BLaER1 treated with 17β-estradiol and CSF1 and Interleukin-3, amounts not matched to agents 10 nM and 100 nM (cell line): ENCODE measurements around the gene ACTL6B.

Experiments used
- H3K27ac ChIP-seq, 11 experiments: shearing (Covaris generic); formaldehyde crosslinking; 2 replicates each; pipeline ENCODE4 v1.8.1; 2022
- H3K27me3 ChIP-seq, 11 experiments: shearing (Covaris generic); formaldehyde crosslinking; 2 replicates each; pipeline ENCODE4 v1.8.1; 2022
- H3K36me3 ChIP-seq, 11 experiments: shearing (Covaris generic); formaldehyde crosslinking; 2 replicates each; pipeline ENCODE4 v1.8.1; 2022
- H3K4me1 ChIP-seq, 10 experiments: shearing (Covaris generic); formaldehyde crosslinking; 2 replicates each; pipeline ENCODE4 v1.8.1; 2022
- H3K4me2 ChIP-seq, 11 experiments: shearing (Covaris generic); formaldehyde crosslinking; 2 replicates each; pipeline ENCODE4 v1.8.1; 2022
- H3K4me3 ChIP-seq, 10 experiments: shearing (Covaris generic); formaldehyde crosslinking; 2 replicates each; pipeline ENCODE4 v1.8.1; 2022
- H3K9ac ChIP-seq, 11 experiments: shearing (Covaris generic); formaldehyde crosslinking; 2 replicates each; pipeline ENCODE4 v1.8.1; 2022
- H3K9me3 ChIP-seq, 11 experiments: shearing (Covaris generic); formaldehyde crosslinking; replicated peaks in 1 of 11; 2 replicates each; pipeline ENCODE4 v1.8.1; 2022
- H4K20me1 ChIP-seq, 11 experiments: shearing (Covaris generic); formaldehyde crosslinking; 2 replicates each; pipeline ENCODE4 v1.8.1; 2022
- Cebpa-rat ChIP-seq, 11 experiments: shearing (Covaris generic); IDR thresholded peaks; 2 replicates each; pipeline ENCODE4 v1.8.1; 2022

Gene ACTL6B

DNA sequence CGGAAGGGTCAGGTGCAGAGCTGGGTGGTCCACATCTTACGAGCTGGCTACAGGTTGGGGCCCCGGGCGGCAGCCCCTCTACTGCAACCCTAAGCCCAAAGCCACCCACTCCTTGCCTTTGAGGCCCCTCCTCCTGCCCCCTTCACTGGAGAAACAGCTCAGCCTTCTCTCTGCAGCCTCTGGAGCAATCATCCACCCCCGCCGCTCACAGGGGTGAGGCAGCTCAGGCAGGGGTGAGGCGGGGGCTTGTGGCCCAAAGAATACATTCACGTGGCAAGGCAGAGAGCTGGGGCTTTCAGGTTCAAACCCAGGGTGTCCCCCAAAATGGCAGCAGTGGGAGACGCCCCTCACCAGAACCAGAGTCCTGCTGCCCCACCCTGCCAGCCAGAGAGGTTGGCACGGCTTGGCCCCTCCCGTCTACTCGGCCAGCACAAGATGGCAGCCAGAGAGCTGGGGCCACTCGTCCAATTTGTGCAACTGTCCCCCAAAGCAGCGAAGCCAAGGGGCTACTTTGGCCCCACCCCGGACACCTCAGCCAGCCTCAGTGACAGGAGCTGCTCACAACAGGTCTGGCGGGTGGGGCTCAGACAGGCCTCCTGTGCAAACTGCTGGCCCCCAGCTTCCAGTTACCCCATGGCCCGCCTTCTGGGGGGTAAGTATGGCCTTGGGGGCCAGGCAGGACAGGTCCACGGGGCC is 24.5 kb upstream of the ACTL6B start:
- H3K27me3 ChIP-seq, result no peaks in the 10 kb centered on the region
- H4K20me1 ChIP-seq, result peaks cover 88 to 99% (median 95%) of the 10 kb centered on the region in 11 experiments
- TF ChIP-seq Cebpa-rat (IDR thresholded peaks at IDR 0.05), result no peak
- no peak overlapping the region for H3K4me2 ChIP-seq
- H3K9me3 ChIP-seq, result no peaks in the 10 kb centered on the region
- peaks cover 93 to 95% (median 95%) of the 10 kb centered on the region in 11 experiments for H3K36me3 ChIP-seq
- H3K9ac ChIP-seq, result 0 out of 22 replicates have a peak overlapping the region, but pooled peaks of 1 of the 11 experiments have one; percentile 1
- no peak overlapping the region for H3K4me3 ChIP-seq
- H3K4me1 ChIP-seq, result peaks cover 7 to 56% (median 29%) of the 10 kb centered on the region in 10 experiments; a peak in 19 of 20 replicates
- peak overlapping the region in 2 of 11 experiments; percentile 7 to 21; a peak in 1 of 22 replicates for H3K27ac ChIP-seq

DNA sequence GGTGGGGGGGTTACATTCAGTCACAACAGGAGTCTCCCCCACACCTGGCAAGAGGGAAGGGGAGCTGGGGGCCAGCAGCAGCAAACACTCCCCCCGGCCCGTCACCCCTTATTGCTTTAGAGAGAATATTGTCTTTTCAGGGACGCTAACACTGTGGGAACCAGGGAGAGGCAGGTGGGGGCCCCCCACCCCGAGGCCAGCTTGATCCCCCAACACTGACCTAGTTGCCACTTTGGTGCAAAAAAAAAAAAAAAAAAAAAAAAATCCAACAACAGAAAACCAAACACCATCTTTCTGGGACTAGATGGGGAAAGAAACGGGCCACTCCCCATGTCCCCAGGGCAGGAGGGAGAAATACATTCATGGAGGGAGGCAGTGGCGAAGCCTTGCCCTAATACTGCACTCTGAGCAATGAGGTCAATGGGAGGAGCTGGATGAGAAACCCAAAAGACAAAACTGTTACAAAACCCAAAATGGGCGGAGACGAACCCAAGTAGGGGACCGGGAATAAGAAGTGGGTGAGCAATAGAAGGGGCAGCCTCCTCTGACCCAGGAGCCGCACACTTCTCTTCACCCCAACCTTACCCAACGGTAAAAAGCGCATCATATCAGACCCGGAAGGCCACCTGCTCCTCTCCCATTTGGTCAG is 23.8 kb upstream of the ACTL6B start:
- TF ChIP-seq Cebpa-rat (IDR thresholded peaks at IDR 0.05), result no peak
- Histone ChIP-seq H4K20me1 (peaks cover 87 to 98% (median 90%) of the 10 kb centered on the region in 11 experiments), H3K36me3 (peaks cover 86 to 88% (median 88%) of the 10 kb centered on the region in 11 experiments), H3K27me3 (no peaks in the 10 kb centered on the region), H3K9me3 (no peaks in the 10 kb centered on the region), H3K4me2 (peak overlapping the region in 2 of 11 experiments; percentile 18 to 28; a peak in 1 of 22 replicates), H3K4me3 (no peak overlapping the region), H3K4me1 (peaks cover 7 to 56% (median 29%) of the 10 kb centered on the region in 10 experiments; a peak in 19 of 20 replicates), H3K9ac (0 out of 22 replicates have a peak overlapping the region, but pooled peaks of 2 of the 11 experiments have one; percentile 3 to 18), H3K27ac (peak overlapping the region in 1 of 11 experiments; percentile 7; a peak in 1 of 22 replicates)

DNA sequence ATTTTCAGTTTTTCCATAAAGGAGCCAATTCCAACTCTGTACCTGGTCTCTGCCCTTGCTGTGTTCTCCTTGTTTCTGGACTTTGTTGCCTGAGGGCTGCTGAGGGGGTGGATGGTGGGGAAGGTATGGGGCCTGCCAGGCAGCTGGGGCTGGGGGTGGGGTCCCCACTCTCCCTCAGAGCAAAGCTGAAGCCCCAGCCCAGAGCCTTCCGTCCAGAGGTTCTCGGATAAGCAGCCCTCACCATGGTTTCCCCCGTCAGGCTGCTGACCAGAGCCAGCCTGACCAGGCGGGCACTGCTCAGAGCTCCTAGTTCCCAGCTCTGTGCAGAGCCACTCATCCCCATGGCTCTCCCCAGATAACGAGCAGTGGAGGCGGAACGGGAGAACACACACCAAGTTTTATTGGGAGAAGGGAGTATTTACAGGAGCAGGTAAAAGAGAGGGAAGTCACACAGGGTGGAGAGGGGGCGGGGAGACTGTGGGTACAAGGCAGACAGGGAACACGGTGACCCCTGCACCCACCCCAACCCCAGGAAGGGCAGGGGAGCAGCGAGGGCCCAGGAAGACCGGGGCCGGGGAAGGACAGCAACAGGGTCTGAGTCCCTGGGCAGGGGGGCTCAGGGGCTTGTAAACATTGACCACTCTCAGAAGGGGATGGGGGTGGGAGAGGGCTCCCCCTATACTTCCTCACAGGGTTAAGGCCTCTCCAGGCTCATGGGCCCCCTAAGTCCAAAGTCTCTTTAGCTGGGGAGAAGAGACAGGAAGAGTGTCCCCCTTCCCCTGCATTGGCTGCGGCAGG is 23.1 kb upstream of the ACTL6B start:
- peak overlapping the region in 1 of 11 experiments; percentile 38; a peak in 2 of 22 replicates for H3K27ac ChIP-seq
- H3K4me1 ChIP-seq, result peaks cover 7 to 56% (median 29%) of the 10 kb centered on the region in 10 experiments; a peak in 19 of 20 replicates
- peak overlapping the region in 5 of 11 experiments; percentile 2 to 90 (median 18); a peak in 4 of 22 replicates for H3K9ac ChIP-seq
- no peaks in the 10 kb centered on the region for H3K27me3 ChIP-seq
- peaks cover 79 to 81% (median 81%) of the 10 kb centered on the region in 11 experiments for H3K36me3 ChIP-seq
- peak overlapping the region in 2 of 11 experiments; percentile 18 to 28; a peak in 1 of 22 replicates for H3K4me2 ChIP-seq
- no peak overlapping the region for H3K4me3 ChIP-seq
- TF ChIP-seq Cebpa-rat (IDR thresholded peaks at IDR 0.05), result no peak
- H3K9me3 ChIP-seq, result no peaks in the 10 kb centered on the region
- H4K20me1 ChIP-seq, result peaks cover 87 to 98% (median 90%) of the 10 kb centered on the region in 11 experiments

DNA sequence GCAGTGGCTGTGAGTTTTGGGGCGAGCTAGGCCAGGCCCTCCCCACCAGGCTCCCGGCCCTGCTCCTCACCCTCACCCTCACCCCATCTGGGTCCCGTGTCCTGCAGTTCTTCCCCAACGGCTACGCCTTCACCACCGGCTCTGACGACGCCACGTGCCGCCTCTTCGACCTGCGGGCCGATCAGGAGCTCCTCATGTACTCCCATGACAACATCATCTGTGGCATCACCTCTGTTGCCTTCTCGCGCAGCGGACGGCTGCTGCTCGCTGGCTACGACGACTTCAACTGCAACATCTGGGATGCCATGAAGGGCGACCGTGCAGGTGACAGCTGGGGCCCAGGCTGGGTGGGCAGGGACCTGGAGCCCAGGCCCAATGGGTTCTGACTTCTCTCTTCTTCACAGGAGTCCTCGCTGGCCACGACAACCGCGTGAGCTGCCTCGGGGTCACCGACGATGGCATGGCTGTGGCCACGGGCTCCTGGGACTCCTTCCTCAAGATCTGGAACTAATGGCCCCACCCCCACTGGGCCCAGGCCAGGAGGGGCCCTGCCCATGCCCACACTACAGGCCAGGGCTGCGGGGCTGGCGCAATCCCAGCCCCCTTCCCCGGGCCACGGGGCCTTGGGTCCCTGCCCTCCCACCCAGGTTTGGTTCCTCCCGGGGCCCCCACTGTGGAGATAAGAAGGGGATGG is 22.2 kb upstream of the ACTL6B start:
- Histone ChIP-seq H3K27me3 (no peaks in the 10 kb centered on the region), H3K27ac (peak overlapping the region in 5 of 11 experiments; percentile 2 to 93 (median 15); a peak in 3 of 22 replicates), H3K4me3 (no peak overlapping the region), H3K9ac (peak overlapping the region in 10 of 11 experiments; percentile 2 to 97 (median 90); a peak in 14 of 22 replicates), H3K4me2 (peak overlapping the region in 5 of 11 experiments; percentile 79 to 96 (median 85); a peak in 1 of 22 replicates), H3K4me1 (peaks cover 7 to 56% (median 29%) of the 10 kb centered on the region in 10 experiments; a peak in 19 of 20 replicates), H3K36me3 (peaks cover 71 to 72% (median 72%) of the 10 kb centered on the region in 11 experiments), H4K20me1 (peaks cover 80 to 90% (median 84%) of the 10 kb centered on the region in 11 experiments), H3K9me3 (no peaks in the 10 kb centered on the region)
- no peak for TF ChIP-seq Cebpa-rat (IDR thresholded peaks at IDR 0.05)

DNA sequence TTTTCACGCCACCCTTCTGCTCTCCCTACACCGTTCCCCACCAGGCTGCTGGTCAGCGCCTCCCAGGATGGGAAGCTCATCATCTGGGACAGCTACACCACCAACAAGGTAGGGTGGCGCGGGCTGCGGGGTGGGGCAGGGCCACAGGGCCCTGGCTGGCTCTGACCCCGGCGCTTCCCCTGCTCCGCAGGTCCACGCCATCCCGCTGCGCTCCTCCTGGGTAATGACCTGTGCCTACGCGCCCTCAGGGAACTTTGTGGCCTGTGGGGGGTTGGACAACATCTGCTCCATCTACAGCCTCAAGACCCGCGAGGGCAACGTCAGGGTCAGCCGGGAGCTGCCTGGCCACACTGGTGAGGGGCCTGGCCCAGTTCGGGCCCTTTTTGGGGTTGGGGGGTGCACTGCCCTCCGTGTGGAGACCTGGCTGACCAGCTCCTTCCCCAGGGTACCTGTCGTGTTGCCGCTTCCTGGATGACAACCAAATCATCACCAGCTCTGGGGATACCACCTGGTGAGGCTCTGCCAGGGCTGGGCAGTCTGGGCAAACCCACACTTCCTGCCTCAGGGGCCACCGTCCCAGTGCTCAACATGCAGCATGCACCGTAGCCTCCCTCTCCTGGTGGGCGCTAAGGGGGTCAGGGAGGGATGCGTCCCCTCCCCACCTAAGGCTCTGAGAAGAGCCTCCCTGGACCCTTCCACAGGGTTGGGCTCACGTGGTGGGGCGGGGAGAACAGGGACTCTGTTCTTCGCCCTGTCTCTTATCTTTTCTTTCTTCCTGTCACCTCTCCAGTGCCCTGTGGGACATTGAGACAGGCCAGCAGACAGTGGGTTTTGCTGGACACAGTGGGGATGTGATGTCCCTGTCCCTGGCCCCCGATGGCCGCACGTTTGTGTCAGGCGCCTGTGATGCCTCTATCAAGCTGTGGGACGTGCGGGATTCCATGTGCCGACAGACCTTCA is 21.3 kb upstream of the ACTL6B start:
- Histone ChIP-seq H3K4me1 (peaks cover 11 to 62% (median 32%) of the 10 kb centered on the region in 10 experiments; a peak in 19 of 20 replicates), H3K4me3 (no peak overlapping the region; a peak in 1 of 20 replicates), H3K36me3 (peaks cover 62 to 64% (median 63%) of the 10 kb centered on the region in 11 experiments), H3K9ac (peak overlapping the region in 9 of 11 experiments; percentile 5 to 98 (median 90); a peak in 16 of 22 replicates), H3K4me2 (peak overlapping the region in 9 of 11 experiments; percentile 79 to 96 (median 85); a peak in 16 of 22 replicates), H3K27me3 (no peaks in the 10 kb centered on the region), H3K9me3 (no peaks in the 10 kb centered on the region), H3K27ac (peak overlapping the region in 5 of 11 experiments; percentile 1 to 97 (median 38); a peak in 8 of 22 replicates), H4K20me1 (peaks cover 72 to 81% (median 76%) of the 10 kb centered on the region in 11 experiments)
- TF ChIP-seq Cebpa-rat (IDR thresholded peaks at IDR 0.05), result no peak

DNA sequence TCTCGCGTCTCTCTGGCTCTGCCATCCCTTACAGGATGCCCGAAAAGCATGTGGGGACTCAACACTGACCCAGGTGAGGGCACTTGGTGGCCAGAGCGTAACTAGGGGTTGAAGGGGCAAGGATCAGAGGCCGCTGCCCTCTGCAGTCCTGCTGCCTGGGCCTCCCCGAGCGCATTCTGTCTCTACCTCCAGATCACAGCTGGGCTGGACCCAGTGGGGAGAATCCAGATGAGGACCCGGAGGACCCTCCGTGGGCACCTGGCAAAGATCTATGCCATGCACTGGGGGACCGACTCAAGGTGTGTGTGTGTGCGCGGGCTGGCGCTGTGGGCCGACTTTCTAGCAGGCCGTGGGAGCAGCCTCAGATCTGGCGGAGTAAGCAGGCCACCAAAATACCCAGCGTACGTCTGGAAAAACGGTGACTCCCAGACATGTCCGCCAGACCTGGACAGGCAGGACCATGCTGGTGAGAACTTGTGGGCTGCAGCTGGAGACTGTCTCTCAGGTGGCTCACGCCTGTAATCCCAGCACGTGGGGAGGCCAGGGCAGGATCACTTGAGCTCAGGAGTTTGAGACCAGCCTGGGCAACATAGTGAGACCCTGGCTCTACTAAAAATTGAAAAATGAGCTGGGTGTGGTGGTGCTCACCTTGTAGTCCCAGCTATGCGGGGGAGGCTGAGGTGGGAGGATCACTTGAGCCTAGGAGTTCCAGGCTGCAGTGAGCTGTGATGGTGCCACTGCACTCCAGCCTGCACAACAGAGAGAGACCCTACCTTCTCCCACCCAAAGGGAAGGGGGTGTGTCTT is 20.5 kb upstream of the ACTL6B start:
- H4K20me1 ChIP-seq, result peaks cover 63 to 72% (median 67%) of the 10 kb centered on the region in 11 experiments

More for the DNA sequence above, 20.5 kb upstream of the ACTL6B start:
- Histone ChIP-seq H3K4me1 (peaks cover 12 to 59% (median 32%) of the 10 kb centered on the region in 10 experiments; a peak in 19 of 20 replicates), H3K9me3 (no peaks in the 10 kb centered on the region), H3K27ac (peak overlapping the region in 8 of 11 experiments; percentile 34 to 97 (median 56); a peak in 13 of 22 replicates), H3K36me3 (peaks cover 54 to 55% (median 55%) of the 10 kb centered on the region in 11 experiments), H3K4me3 (peak overlapping the region in 9 of 10 experiments; percentile 86 to 100 (median 97); a peak in 16 of 20 replicates), H3K9ac (peak overlapping the region in 10 of 11 experiments; percentile 28 to 98 (median 92); a peak in 17 of 22 replicates), H3K4me2 (peak overlapping the region; percentile 27 to 96 (median 85); a peak in 21 of 22 replicates), H3K27me3 (no peaks in the 10 kb centered on the region)
- TF ChIP-seq Cebpa-rat (IDR thresholded peaks at IDR 0.05), result no peak
